Left renal pelvis (tissue), 4 donors: Measurements from ENCODE around the gene USP22. TPM values are rescaled to one million over a fixed set of nuclear protein-coding genes. Genes with fewer than 3 reads are reported as not detected.
"Not testable (repeated sequence)": the region's sequence is repeated elsewhere in the genome, so short reads cannot be mapped to it uniquely, and the experiment has no call there.

Experiments
- DNase-seq, 4 donors: peaks; one replicate each; pipeline ENCODE4 v3.0.0-alpha.2; 2013; ENCODE audit warnings: low read depth in 4 of 4, low spot score in 3 of 4
- polyA plus RNA-seq, 4 donors: library from polyadenylated mRNA; unstranded; fragments of 120-200 nt; gene quantifications; one replicate each; pipeline ENCODE4 v1.2.1, GENCODE V29; 2013; ENCODE audit not compliant: insufficient read length in 4 of 4

USP22 gene
- polyA plus RNA-seq, 4 donors, result 207 to 234 (median 222) TPM

DNA sequence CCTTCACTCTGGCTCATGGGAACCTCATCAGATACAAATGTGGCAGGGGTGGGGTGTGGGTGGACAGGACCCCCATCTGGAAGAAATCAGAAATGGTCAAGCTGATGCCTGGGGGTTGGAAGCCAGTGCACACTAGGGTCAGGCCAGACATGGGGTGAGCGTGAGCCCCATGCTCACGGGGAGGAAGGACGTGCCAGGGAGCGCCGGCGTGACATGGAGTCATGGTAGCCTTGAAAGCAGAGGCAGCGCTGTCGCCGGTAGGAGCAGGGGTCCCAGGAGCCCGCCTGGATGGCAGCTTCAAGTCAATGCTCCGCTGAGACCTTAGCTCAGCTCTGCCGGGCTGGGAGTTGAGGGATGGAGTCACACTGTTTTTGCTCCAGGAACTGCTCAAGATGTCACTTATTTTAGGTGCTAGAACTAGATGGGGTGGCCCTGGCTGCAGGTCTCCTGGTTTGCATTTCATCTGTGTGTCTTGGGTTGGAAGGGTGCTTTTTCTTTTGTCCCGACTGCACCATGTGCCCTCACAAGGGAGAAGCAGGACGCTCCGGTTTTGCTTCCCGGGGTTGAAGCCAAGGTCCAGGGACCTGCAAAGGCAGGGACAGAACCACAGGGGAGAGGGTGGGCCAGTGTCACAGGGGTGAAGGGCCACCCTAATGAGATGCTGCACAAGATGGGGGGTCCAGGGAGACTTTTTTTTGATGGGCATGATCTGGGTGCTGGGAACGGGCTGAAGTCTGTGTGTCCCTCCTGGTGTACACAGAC is 51.4 kb downstream of the USP22 start:
- DNase-seq, result no peak

DNA sequence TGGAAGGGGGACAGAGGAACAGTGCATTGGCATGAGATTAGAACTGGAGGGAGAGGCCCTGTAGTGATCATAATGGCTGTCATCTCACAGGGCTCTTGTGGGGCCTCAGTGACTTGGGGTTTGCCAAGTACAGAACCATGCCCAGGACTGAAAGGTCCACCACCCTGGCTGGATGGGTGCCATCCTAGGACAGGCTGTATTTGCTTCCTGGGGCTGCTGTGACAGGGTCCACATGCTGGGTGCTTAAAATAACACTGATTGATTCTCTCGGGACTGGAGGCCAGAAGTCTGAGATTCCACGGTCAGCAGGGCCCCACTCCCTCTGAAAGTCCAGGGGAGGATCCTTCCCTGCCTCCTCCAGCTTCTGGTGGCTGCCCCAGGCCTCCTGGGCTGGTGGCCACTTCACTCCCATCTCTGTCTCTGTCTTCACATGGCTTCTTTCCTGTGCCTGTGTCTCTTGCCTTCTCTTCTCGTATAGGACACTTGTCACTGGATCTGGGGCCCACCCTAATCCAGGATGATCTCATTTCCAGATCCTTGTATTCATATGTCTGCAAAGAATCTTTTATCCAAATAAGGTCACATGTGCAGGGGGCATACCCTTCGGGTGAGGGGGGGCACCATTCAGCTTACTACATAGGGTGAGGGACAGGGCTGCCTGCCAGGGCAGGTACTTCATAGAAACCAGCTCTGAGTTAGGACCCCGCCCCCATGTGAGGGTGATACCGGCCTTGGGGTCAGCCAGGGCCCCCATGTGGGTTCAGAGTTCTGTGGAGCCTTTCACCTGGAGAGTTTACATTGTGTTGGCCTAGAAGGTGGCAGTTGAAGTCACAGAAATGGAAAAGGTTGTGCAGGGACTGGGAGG is 52.6 kb downstream of the USP22 start:
- no peak for DNase-seq

DNA sequence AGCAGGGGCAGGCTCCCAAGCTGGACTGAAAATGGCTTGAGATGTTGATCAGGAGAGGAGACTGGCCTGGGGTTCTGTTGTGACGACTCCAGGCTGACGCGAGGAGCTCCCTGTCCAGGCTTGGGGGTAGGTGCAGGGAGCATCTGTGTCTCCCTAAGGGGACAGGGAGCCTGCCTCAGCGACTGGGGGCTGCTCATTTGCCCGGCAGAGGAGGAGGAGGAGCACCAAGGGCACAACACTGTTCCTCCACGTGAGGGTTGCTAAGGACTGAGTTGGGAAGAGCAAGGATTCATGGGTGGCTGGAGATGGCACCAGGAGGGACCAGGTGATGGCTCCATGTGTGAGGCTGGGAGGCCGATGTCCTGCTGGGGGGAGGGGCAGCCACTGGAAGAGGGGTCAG is 53.3 kb downstream of the USP22 start:
- no peak for DNase-seq

DNA sequence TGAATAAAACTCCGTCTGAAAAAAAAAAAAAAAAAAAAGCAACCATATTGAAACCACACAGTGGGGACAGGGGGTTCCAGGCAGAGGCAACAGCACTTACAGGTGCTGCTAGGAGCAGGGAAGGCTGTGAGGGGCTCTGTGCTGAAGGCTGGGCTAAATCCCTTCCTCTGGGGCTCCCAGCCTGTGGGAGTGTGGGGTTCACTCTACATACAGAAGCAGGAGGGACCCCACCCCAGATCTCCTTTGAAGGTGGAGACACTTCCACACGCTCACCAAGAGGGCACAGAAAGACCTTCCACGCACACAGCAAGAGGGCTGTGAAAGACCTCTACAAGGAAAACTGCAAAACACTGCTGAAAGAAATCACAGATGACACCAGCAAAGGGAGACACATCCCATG is 53.9 kb downstream of the USP22 start:
- no peak for DNase-seq

DNA sequence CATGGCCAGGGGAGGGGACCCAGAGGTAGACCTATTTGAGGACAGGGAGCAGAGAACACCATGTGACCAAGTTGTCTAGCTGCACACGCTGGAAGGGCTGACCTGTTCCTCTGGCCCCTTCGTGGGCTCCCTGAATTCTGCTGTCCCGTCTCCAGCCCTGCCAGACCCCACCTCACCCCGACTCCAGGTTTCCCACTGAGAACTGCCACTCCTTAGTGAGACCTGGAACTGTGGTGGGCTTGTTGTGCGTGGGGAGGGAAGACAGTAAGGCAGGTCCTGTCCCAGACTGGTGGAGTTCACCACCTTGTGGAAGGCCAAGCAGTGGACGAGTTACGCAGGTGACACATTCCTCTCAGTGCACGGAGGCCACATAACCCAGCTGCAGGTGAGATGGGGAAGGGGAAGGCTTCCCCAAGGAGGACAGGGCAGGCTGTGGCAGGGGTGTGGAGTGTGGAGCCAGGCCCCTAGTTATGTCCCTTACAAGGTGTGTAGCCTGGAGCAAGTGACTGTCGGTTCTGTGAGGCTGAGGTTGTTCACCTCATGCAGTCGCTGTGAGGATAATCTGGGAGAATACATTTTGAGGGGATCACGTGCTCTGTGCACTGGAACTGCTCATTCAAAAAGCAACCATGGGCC is 54.7 kb downstream of the USP22 start:
- no peak for DNase-seq

DNA sequence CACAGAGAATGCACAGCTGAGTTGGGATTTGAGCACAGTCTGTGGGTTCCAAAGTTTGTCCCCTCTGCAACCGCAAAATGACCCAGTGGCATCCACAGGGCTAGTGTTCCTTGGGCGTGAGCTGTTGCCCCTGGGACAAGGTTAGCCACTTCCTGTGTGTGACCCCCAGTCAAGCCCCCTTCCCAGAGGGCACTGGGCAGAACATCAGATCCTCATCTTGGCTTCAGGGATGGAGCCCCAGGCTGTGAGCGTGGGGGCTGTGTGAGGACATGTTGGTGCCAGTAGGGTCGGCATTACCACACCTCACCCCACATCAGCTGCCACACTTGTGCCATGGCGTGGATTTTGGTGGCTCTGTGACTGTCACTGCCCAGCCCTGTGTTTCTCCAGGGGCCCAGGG is 55.3 kb downstream of the USP22 start:
- DNase-seq, result no peak

DNA sequence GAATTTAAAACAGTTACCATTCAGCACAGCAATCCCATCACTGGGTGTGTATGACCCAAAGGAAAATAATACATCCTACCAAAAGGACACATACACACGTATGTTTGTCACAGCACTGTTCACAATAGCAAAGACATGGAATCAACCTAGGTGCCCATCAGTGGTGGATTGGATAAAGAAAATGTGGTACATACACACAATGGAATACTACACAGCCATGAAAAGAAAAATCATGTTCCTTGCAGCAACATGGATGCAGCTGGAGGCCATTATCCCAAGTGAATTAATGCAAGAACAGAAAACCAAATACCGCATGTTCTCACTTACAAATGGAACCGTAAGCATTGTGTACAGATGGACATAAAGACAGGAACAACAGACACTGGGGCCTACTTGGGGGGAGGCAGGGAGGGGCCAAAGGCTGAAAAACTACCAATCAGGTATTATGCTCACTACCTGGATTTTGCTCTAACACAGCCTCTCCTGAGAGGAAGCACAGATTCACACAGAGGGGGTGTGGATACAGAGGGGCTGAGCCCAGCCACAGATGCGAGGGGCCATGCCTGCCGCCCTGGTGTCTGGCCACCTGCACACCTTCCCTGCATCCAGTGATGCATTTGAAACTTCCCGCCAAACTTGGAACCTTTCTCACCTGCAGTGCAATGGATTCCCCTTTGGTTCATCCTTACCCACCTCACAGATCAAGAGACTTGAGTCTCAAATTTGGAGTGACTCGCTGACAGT is 55.9 kb downstream of the USP22 start:
- DNase-seq, result no peak

DNA sequence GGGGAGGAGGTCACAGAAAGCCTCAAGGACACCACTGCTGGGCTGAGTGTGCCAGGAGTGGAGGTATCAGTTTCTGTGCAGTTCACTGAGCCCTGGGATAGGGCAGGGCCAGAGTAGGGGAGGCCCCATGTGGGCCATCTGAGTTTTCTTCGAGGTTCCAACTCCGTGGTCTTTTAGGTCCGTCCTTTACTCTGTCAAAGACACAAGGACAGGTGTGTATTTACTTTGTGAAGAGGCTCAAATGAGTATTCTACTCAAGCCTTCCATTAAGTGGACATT is 59.5 kb downstream of the USP22 start:
- DNase-seq, result no peak

DNA sequence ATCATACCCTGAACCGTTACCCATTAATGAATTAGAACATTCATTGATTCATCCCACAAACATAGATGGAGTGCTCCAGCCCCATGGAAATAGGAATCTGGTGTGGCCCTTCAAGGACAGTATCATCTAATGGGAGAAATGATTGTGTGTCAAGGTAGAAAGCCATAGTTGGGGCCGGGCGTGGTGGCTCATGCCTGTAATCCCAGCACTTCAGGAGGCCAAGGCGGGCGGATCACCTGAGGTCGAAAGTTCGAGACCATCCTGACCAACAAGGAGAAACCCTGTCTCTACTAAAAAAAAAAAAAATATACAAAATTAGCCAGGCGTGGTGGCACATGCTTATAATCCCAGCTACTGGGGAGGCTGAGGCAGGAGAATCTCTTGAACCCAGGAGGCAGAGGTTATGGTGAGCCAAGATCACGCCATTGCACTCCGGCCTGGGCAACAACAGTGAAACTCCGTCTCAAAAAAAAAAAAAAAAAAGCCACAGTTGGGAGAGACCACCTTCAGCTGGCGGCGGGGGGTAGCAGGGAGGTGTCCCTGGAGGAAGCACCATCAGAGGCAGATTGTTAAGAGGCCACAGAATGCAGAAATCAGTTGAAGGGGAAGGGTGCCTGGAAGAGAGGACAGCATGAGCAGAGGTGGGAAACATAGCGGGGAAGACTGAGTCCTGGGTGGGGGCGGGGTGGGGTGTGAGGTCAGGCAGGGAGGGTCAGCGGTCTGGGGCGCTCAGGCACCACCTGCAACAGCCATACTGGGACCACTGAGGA is 60.0 kb downstream of the USP22 start:
- no peak for DNase-seq

DNA sequence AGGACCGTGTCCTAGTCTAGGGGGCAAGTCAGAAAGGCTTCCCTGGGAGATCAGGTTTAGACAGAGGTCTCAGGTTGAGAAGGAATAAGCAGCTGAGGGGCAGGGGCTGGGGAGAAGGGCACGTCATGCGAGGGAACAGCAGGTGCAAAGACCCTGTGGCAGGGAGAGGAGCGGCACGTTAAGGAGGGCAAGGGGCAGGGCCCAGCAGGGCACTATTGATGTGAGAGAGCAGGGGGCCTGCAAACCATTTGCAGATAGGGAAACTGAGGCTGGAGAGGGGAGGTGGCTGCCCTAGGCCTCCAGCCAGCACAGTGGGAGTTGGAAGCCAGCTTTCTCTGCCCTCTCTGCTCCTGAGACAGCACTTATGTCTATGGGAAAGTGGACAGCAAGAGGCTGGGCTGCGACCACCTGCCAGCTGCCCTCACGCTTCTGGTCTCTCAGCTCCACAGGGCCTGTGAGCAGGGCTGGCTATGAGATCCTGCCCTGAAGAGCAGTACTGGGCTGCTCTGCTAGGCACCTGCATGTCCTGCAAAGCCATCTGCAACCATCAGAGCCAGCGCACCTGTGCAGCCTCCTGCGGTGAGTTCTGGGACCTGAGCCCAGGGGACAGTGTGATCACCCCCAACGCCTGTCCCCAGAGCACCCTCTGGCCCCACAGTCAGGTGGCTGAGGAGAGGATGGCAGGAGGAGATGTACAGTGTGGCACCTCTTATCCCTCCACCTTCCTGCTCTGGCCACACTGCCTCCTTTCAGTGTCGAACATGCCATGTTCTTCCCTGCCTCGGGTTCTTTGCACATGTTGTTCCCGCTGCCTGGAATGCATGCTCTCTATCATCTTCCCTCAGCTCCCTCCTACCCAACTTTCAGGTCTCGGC is 61.5 kb downstream of the USP22 start:
- DNase-seq, result no peak

DNA sequence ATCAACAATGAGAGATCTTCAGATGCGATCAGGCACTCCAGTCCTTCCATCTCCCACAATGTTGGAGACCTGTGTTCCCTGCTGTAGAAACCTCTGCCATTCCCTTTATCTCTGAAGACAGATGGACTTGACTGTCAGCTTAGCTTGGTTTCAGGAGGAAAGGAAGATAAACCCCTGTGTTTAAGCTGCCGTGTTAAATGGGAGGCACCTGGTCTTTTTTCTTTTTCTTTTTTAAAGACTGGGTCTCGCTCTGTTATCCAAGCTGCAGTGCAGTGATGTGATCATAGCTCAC is 63.1 kb downstream of the USP22 start:
- no peak for DNase-seq

DNA sequence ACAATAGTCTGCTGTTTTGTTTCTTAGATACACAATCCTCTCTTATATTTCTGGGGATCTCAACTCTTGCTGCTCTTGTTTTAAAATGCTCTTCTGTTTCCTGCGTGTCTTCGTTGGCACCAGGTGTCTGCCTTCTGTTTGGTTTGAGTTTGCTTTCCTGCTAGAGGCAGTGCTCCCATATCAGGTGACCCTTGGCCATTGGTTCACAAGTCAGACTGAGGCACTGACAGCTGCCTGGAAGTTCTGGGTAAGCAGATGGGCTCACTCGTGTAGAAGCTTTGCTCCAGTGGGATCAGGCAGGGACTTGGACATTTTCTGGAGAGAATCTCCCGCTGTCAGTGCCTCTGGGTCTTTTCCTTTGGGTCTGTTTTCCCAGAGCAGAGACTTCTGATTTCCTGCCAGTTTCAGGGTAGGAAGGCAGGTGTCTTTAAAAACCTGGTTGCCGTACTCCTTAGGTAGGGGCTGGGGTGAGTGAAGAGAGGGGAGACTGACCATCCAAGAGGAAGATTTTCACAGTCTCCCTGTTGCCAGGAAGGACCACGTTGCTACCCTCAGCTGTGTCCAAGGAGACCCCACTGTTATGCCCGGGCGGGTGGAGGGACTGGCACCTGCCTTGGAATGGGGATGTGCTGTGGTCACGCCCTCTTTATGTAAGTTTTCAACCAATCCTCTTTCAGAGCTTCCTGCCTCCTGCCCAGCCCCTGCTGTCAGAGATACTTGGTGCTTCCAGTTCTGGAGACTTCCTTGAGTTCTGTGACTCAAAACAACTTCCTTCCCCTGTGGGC is 63.6 kb downstream of the USP22 start:
- DNase-seq, result not testable (repeated sequence)

DNA sequence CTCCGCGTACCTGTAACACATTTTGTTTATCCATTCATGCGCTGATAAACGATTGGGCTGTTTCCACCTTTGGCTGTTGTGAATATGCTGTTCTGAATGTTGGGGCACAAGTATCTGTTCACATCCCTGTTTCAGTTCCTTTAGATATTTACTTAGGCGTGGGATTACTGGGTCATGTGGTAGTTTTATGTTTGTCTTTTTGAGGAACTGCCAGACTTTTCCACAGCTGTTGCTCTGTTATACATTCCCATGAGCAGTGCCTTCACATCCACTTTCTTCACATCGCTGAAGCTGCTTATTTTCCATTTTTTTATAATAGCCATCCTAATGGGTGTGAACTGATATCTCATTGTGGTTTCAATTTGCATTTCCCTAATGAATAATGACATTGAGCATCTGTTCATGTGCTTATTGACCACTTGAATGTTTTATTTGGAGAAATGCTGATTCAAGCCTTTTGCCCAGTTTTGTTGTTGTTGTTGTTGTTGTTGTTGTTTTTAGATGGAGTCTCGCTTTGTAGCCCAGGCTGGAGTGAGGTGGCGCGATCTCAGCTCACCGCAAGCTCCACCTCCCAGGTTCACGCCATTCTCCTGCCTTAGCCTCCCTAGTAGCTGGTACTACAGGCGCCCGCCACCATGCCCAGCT is 65.1 kb downstream of the USP22 start:
- DNase-seq, result not testable (repeated sequence)

DNA sequence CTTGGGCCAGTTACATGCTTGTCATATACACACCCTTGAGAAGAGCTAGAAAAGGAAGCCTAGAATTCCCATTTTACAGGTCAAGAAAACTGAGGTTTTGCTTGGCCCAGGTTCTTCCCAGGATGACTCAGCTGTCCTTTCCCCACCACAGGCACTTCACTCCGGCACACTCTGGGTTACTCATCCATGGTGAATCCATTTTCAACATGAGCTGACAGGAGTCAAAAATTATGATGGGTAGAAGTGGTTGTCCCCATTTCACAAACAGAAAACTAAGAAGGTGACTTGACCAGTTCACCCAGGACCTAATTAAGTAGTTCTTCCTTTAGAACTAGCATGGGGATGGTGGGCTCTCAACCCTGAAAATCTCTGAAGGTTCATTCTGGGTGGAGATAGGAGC is 67.2 kb downstream of the USP22 start:
- no peak for DNase-seq

DNA sequence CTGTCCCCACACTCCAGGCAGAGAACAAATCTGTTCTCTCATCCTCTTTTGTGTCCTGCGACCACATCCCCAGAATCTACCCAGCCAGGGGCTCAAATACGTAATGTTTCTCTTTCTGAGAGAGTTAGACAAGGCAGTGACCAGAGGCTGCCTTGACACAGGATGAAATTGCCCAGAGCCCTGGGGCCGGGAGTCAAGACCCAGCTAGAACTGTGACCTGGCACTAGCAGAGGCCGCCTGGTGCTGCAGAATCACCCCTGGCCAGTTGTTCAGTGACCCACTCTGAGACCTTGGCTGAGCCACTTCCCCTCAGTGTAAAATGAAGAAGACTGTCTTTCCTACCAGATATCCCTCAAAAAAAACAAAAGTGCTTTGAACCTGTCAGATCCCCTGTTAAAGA is 72.5 kb downstream of the USP22 start:
- no peak for DNase-seq

DNA sequence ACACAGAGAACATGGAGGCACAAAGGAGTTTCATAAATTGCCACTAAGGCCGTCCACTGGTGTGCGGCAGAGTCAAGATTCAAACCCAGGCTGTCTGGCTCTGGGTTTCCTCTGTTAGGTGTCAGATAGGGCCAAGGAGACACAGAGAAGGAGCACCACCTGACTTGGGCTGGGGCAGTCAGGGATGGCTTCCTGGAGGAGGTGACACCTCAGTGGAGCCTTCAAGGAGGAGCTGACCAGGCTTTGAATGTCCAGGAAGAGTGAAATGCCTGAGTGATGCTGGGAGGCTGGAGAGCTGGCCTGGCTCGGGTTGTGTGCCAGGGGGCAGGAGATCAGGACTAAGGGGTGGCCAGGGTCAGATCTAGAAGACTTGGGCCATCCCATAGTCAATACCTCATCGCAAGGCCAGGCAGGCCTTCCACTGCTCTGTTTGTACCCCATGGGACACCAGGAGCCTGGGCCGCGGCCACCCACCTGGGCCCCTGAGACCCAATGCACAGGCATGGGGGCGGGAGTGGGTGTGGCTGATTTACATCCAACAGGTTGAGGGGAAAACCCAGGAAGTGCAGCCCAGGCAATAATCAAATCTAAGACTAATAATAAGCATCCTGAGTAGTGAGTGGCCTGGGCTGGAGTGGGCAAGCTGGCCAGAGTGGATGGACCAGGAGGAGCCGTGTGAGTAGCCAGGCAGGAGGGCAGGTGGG is 73.7 kb downstream of the USP22 start:
- DNase-seq, result no peak

DNA sequence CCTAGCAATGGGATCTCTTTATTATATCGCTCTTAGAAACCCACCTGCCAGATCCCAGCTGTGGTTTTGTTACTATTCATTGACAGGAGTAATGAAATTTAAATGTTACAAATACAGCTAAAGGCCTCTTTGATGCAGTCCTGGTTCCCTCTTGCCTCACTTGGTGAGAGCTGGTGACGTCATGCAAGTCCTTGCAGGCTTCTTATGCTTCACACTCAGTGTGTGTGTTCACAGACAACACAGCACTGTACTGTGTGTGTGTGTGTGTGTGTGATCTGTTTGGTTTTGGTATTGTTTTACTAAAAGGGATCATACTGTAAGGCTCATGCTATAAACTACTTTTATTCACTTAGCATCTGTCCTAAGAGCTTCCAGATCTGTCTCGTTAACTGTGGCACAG is 75.0 kb downstream of the USP22 start:
- DNase-seq, result no peak

DNA sequence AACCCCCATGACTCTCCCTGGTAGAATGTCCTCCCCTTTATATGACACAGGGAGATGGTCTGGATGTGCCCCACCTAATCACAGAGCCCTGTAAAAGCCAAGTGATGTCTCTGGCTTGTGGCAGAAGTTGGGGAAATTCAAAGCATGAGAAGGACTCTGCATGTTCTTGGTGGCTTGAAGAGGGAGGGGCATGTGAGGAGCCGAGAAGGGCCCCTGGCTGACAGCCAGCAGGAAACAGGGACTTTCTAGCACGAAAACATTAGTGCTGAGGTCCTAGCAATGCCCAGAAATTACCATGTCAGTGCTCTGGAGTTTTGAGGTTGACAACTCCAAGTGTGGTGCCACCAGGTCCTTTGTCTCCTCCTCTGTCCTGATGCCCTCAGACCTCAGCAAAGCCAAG is 75.9 kb downstream of the USP22 start:
- DNase-seq, result no peak
